Activated CD8-positive, alpha-beta T cell treated with anti-CD3 and anti-CD28 coated beads, Interleukin-2, amount 10 ng/mL, durations not matched to agents 7 days and 5 days (primary cell): ENCODE results near the gene SEMA3A. TPM values are rescaled to one million over a fixed set of nuclear protein-coding genes. Genes with fewer than 3 reads are reported as not detected.

Source experiments
- ATAC-seq: fragments of 150-1000 bp; cut with Tn5 transposase; one replicate; pipeline ENCODE4 v1.10.0; 2021; ENCODE audit warnings: moderate library complexity
- CTCF ChIA-PET: fragments of 350-600 bp; sonication (Branson Sonifier 250); formaldehyde crosslinking; loops from one replicate; lab custom pipeline; 2021; ENCODE audit warnings: antibody characterized with exemption; lab: Charles Lee
- POLR2A ChIA-PET: fragments of 350-600 bp; sonication (Branson Sonifier 250); formaldehyde crosslinking; loops from one replicate; lab custom pipeline; 2021; ENCODE audit warnings: antibody characterized with exemption; lab: Charles Lee
- DNase-seq: peaks from one replicate; pipeline ENCODE4 v3.0.0-alpha.2; 2020
- H3K27ac Mint-ChIP-seq: one replicate; pipeline ENCODE4 v1.8.0; 2021; ENCODE audit warnings: mild to moderate bottlenecking, mixed read lengths
- H3K27me3 Mint-ChIP-seq: one replicate; pipeline ENCODE4 v1.8.0; 2021; ENCODE audit warnings: low read depth, mixed read lengths
- H3K36me3 Mint-ChIP-seq: one replicate; pipeline ENCODE4 v1.8.0; 2021; ENCODE audit warnings: low read depth, mixed read lengths
- H3K4me1 Mint-ChIP-seq: one replicate; pipeline ENCODE4 v1.8.0; 2021; ENCODE audit warnings: low read depth, mixed read lengths
- H3K4me3 Mint-ChIP-seq: one replicate; pipeline ENCODE4 v1.8.0; 2021; ENCODE audit warnings: mild to moderate bottlenecking, mixed read lengths
- H3K9me3 Mint-ChIP-seq: one replicate; pipeline ENCODE4 v1.8.0; 2022; ENCODE audit warnings: mixed read lengths; ENCODE audit not compliant: insufficient read depth
- total RNA-seq, 2 experiments: library from RNA; stranded (reverse); gene quantifications; one replicate each; pipeline ENCODE4 v1.2.3, GENCODE V29; 2021

The SEMA3A gene
- total RNA-seq, 2 experiments from 2014 or later = 1.9 to 2.0 TPM

GRCh38 chr7:84021292-84021908, 173.2 kb downstream of the SEMA3A start:
- no peaks in the 10 kb centered on the region for H3K36me3 Mint-ChIP-seq
- no peaks in the 10 kb centered on the region for H3K9me3 Mint-ChIP-seq
- ChIA-PET POLR2A (no interaction called here), CTCF (interaction anchor here (0.7 kb wide), 1 partner anchor 21 kb away, joined by 3 read pairs; no protein-coding TSS in a partner anchor)
- H3K27me3 Mint-ChIP-seq = no peaks in the 10 kb centered on the region
- no peak overlapping the region for H3K27ac Mint-ChIP-seq
- no peaks in the 10 kb centered on the region for H3K4me1 Mint-ChIP-seq
- ATAC-seq = no peak
- H3K4me3 Mint-ChIP-seq = no peak overlapping the region
- DNase-seq = no peak

GRCh38 chr7:84017651-84018050, 176.9 kb downstream of the SEMA3A start:
- H3K27ac Mint-ChIP-seq = no peak overlapping the region
- no peaks in the 10 kb centered on the region for H3K27me3 Mint-ChIP-seq
- no peak overlapping the region for H3K4me3 Mint-ChIP-seq
- no peaks in the 10 kb centered on the region for H3K9me3 Mint-ChIP-seq
- ATAC-seq (no peak), DNase-seq (no peak)
- peaks cover 6% of the 10 kb centered on the region for H3K4me1 Mint-ChIP-seq
- ChIA-PET CTCF (no interaction called here), POLR2A (no interaction called here)
- H3K36me3 Mint-ChIP-seq = no peaks in the 10 kb centered on the region

GRCh38 chr7:84013616-84014240, 180.9 kb downstream of the SEMA3A start:
- no peak overlapping the region for H3K27ac Mint-ChIP-seq
- ChIA-PET CTCF (no interaction called here), POLR2A (no interaction called here)
- H3K4me3 Mint-ChIP-seq = no peak overlapping the region
- no peaks in the 10 kb centered on the region for H3K27me3 Mint-ChIP-seq
- no peak for DNase-seq
- H3K4me1 Mint-ChIP-seq = peaks cover 6% of the 10 kb centered on the region
- H3K36me3 Mint-ChIP-seq = no peaks in the 10 kb centered on the region
- ATAC-seq = no peak
- no peaks in the 10 kb centered on the region for H3K9me3 Mint-ChIP-seq

GRCh38 chr7:84009782-84010181, 184.8 kb downstream of the SEMA3A start:
- H3K9me3 Mint-ChIP-seq = no peaks in the 10 kb centered on the region
- CTCF ChIA-PET = no interaction called here
- peaks cover 6% of the 10 kb centered on the region for H3K4me1 Mint-ChIP-seq
- POLR2A ChIA-PET = no interaction called here
- no peaks in the 10 kb centered on the region for H3K36me3 Mint-ChIP-seq
- no peak overlapping the region for H3K27ac Mint-ChIP-seq
- H3K4me3 Mint-ChIP-seq = no peak overlapping the region
- H3K27me3 Mint-ChIP-seq = no peaks in the 10 kb centered on the region
- ATAC-seq (no peak), DNase-seq (no peak)

- no peak for ATAC-seq
- H3K27me3 Mint-ChIP-seq = no peaks in the 10 kb centered on the region
- H3K36me3 Mint-ChIP-seq = no peaks in the 10 kb centered on the region
- CTCF ChIA-PET = no interaction called here
- H3K4me3 Mint-ChIP-seq = no peak overlapping the region
- POLR2A ChIA-PET = no interaction called here
- H3K4me1 Mint-ChIP-seq = peaks cover 6% of the 10 kb centered on the region
- H3K9me3 Mint-ChIP-seq = no peaks in the 10 kb centered on the region
- no peak overlapping the region for H3K27ac Mint-ChIP-seq
- DNase-seq = no peak
Observed at GRCh38 chr7:84009051-84009450, 185.5 kb downstream of the SEMA3A start.

- Mint-ChIP-seq H3K27me3 (no peaks in the 10 kb centered on the region), H3K4me1 (no peaks in the 10 kb centered on the region), H3K27ac (no peak overlapping the region), H3K36me3 (no peaks in the 10 kb centered on the region), H3K4me3 (no peak overlapping the region), H3K9me3 (no peaks in the 10 kb centered on the region)
- no peak for DNase-seq
- ChIA-PET POLR2A (no interaction called here), CTCF (no interaction called here)
- ATAC-seq = no peak
Observed at GRCh38 chr7:84003191-84003590, 191.4 kb downstream of the SEMA3A start.

GRCh38 chr7:84002348-84002747, 192.2 kb downstream of the SEMA3A start:
- Mint-ChIP-seq H3K9me3 (no peaks in the 10 kb centered on the region), H3K36me3 (no peaks in the 10 kb centered on the region), H3K27ac (no peak overlapping the region), H3K27me3 (no peaks in the 10 kb centered on the region), H3K4me1 (no peaks in the 10 kb centered on the region), H3K4me3 (no peak overlapping the region)
- no peak for ATAC-seq
- ChIA-PET POLR2A (no interaction called here), CTCF (no interaction called here)
- DNase-seq = no peak

GRCh38 chr7:83996879-83997278, 197.7 kb downstream of the SEMA3A start:
- ChIA-PET CTCF (no interaction called here), POLR2A (no interaction called here)
- no peak for ATAC-seq
- Mint-ChIP-seq H3K27ac (no peak overlapping the region), H3K9me3 (peaks cover 5% of the 10 kb centered on the region), H3K4me3 (no peak overlapping the region), H3K4me1 (no peaks in the 10 kb centered on the region), H3K27me3 (no peaks in the 10 kb centered on the region), H3K36me3 (no peaks in the 10 kb centered on the region)
- no peak for DNase-seq

GRCh38 chr7:83987764-83988163, 206.8 kb downstream of the SEMA3A start:
- POLR2A ChIA-PET = no interaction called here
- H3K4me3 Mint-ChIP-seq = no peak overlapping the region
- H3K9me3 Mint-ChIP-seq = no peaks in the 10 kb centered on the region
- no peaks in the 10 kb centered on the region for H3K27me3 Mint-ChIP-seq
- H3K27ac Mint-ChIP-seq = no peak overlapping the region
- ATAC-seq (no peak), DNase-seq (no peak)
- no peaks in the 10 kb centered on the region for H3K36me3 Mint-ChIP-seq
- CTCF ChIA-PET = no interaction called here
- H3K4me1 Mint-ChIP-seq = no peaks in the 10 kb centered on the region

GRCh38 chr7:83985821-83986220, 208.8 kb downstream of the SEMA3A start:
- ATAC-seq (no peak), DNase-seq (no peak)
- ChIA-PET POLR2A (no interaction called here), CTCF (interaction anchor here (0.6 to 0.9 kb wide), 2 partner anchors 50 to 1200 kb away, joined by 3 read pairs; no protein-coding TSS in a partner anchor)
- Mint-ChIP-seq H3K4me1 (no peaks in the 10 kb centered on the region), H3K27me3 (no peaks in the 10 kb centered on the region), H3K4me3 (no peak overlapping the region), H3K9me3 (no peaks in the 10 kb centered on the region), H3K27ac (no peak overlapping the region), H3K36me3 (no peaks in the 10 kb centered on the region)

- Mint-ChIP-seq H3K36me3 (no peaks in the 10 kb centered on the region), H3K27ac (no peak overlapping the region), H3K9me3 (no peaks in the 10 kb centered on the region), H3K4me1 (no peaks in the 10 kb centered on the region), H3K27me3 (no peaks in the 10 kb centered on the region), H3K4me3 (no peak overlapping the region)
- POLR2A ChIA-PET = no interaction called here
- no peak for ATAC-seq
- CTCF ChIA-PET = no interaction called here
- no peak for DNase-seq
Observed at GRCh38 chr7:83984591-83984990, 210.0 kb downstream of the SEMA3A start.

- Mint-ChIP-seq H3K9me3 (no peaks in the 10 kb centered on the region), H3K36me3 (no peaks in the 10 kb centered on the region), H3K27me3 (no peaks in the 10 kb centered on the region), H3K4me1 (no peaks in the 10 kb centered on the region), H3K27ac (no peak overlapping the region), H3K4me3 (no peak overlapping the region)
- ATAC-seq (no peak), DNase-seq (no peak)
- ChIA-PET CTCF (no interaction called here), POLR2A (no interaction called here)
Observed at GRCh38 chr7:83984076-83984475, 210.5 kb downstream of the SEMA3A start.
